ENCODE results near the gene TMEM129.

The TMEM129 gene

DNA sequence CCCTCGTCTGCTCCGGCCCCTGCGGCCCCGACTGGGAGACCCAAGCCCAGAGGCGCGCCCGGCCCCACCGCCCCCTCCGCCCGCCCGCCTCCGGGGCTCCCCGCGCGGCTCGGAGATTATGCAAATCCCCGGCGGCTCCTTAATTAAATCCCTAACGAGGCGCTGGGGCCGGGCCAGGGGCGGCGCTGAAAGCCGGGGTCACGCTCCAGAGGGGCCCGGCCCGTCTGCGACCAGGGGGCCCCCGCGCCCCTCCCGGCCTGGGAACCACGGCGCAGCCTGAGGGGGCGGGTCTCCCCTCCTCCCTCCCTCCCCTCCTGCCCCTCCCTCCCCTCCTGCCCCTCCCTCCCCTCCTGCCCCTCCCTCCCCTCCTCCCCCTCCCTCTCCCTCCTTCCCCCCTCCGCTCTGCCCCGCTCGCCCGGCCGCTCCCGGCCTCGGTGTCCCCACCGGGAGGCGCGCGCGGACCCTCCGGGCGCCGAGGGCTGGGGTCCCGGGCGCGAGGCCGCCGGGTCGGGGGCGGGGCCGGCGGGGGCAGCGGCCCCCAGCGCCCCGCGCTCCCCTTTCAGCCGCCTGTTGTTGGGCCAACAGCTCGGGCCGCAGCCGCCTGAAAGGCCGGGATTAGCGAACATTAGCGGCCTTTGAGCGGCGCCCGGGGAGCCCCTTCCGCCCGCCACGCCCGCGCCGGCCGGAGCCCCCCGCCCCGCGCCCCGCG lies 46.1 kb upstream of the TMEM129 start:
- no peak for DNase-seq (ENCODE audit: low read depth)
- H3K4me3 ChIP-seq (ENCODE audit: low read depth, low read length): no peak overlapping the region; the same call in 1 of the 2 replicates
- TF ChIP-seq, protein P1, sequence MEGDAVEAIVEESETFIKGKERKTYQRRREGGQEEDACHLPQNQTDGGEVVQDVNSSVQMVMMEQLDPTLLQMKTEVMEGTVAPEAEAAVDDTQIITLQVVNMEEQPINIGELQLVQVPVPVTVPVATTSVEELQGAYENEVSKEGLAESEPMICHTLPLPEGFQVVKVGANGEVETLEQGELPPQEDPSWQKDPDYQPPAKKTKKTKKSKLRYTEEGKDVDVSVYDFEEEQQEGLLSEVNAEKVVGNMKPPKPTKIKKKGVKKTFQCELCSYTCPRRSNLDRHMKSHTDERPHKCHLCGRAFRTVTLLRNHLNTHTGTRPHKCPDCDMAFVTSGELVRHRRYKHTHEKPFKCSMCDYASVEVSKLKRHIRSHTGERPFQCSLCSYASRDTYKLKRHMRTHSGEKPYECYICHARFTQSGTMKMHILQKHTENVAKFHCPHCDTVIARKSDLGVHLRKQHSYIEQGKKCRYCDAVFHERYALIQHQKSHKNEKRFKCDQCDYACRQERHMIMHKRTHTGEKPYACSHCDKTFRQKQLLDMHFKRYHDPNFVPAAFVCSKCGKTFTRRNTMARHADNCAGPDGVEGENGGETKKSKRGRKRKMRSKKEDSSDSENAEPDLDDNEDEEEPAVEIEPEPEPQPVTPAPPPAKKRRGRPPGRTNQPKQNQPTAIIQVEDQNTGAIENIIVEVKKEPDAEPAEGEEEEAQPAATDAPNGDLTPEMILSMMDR (IDR thresholded peaks at IDR 0.05; ENCODE audit: insufficient read depth, low read depth, low read length, missing control alignments): no peak

- TF ChIP-seq, protein P1 (IDR thresholded peaks at IDR 0.05; ENCODE audit: insufficient read depth, low read depth, low read length, missing control alignments): no peak
- no peak for DNase-seq (ENCODE audit: low read depth)
- H3K4me3 ChIP-seq (ENCODE audit: low read depth, low read length): no peak overlapping the region
Measured at GRCh38 chr4:1766106-1767060, 45.3 kb upstream of the TMEM129 start.

GRCh38 chr4:1765409-1766072 lies 44.4 kb upstream of the TMEM129 start:
- TF ChIP-seq, protein P1 (IDR thresholded peaks at IDR 0.05; ENCODE audit: insufficient read depth, low read depth, low read length, missing control alignments): no peak
- H3K4me3 ChIP-seq (ENCODE audit: low read depth, low read length): no peak overlapping the region

DNA sequence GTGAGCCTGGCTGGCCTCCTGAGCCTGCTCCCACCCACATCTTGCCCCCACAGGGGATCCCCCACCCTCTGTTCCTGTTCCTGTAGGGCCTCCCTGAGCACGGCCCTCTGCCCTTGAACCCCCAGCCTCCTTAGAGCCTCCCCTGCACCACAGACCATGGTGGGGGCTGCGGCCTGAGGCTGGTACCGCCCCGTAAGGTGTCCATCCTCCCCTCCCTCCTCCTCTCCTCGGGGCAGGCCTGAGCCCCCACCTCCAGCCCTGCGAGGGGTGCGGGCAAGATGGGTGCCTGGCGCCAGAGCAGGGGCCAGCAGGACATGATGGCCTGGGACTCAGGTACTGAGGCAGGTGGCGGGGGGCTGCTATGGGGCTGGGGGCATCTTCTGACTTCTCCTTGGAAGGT lies 43.5 kb upstream of the TMEM129 start:
- DNase-seq (ENCODE audit: low read depth): no peak
- no peak overlapping the region for H3K4me3 ChIP-seq (ENCODE audit: low read depth, low read length)
- TF ChIP-seq, protein P1 (IDR thresholded peaks at IDR 0.05; ENCODE audit: insufficient read depth, low read depth, low read length, missing control alignments): no peak

More at GRCh38 chr4:1765409-1766072, 44.4 kb upstream of the TMEM129 start:
- no peak for DNase-seq (ENCODE audit: low read depth)

- no peak for DNase-seq (ENCODE audit: low read depth)
- H3K4me3 ChIP-seq (ENCODE audit: low read depth, low read length): no peak overlapping the region
- TF ChIP-seq, protein P1 (IDR thresholded peaks at IDR 0.05; ENCODE audit: insufficient read depth, low read depth, low read length, missing control alignments): no peak
Measured at GRCh38 chr4:1763550-1764080, 42.5 kb upstream of the TMEM129 start.

DNA sequence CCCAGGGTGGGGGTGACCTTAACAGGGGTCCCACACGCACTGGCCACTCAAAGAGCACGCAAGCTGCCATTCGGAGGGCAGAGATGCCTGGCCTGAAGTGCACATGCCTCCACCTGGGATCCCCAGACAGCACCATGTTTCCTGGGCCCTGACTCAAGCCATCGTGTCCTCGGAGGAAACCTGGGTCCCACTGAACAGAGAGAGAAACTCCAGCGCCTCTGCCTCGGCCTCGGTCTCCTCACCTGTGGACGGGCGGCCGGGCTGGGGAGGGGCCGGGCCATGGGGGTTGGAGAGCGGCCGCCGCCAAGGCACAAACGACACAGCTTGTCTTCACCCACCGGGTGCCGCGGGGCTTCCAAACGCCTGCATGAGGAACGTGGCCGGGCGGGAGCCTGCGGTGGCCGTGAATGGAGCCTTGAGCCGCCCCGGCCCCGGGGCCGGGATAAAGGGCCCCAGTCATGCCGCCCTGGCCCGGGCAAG lies 42.0 kb upstream of the TMEM129 start:
- TF ChIP-seq, protein P1 (IDR thresholded peaks at IDR 0.05; ENCODE audit: insufficient read depth, low read depth, low read length, missing control alignments): no peak

More for the DNA sequence above, 42.0 kb upstream of the TMEM129 start:
- DNase-seq (ENCODE audit: low read depth): no peak
- no peak overlapping the region for H3K4me3 ChIP-seq (ENCODE audit: low read depth, low read length)
